K562 (cell line): Measurements from ENCODE around the gene ZNF26. TPM values are rescaled to one million over a fixed set of nuclear protein-coding genes. Genes with fewer than 3 reads are reported as not detected.
A peak's percentile ranks its signal among the peaks of the same experiment; 100 is the strongest.

ENCODE experiments used
- HDAC1 ChIP-seq, 2 experiments: fragments of 450-650 bp; IDR thresholded peaks; 2 replicates each; pipeline ENCODE4 v1.6.1; 2016 to 2017; ENCODE audit warnings: inconsistent platforms in 1 of 2, mild to moderate bottlenecking in 1 of 2, moderate library complexity in 1 of 2
- KLF16 ChIP-seq: IDR thresholded peaks from 2 replicates; pipeline ENCODE4 v1.6.1; 2016; ENCODE audit warnings: antibody characterized with exemption
- MTA3 ChIP-seq: fragments of 450-650 bp; formaldehyde crosslinking; IDR thresholded peaks from 2 replicates; pipeline ENCODE4 v1.6.1; 2017; ENCODE audit warnings: mild to moderate bottlenecking, borderline replicate concordance
- MYC ChIP-seq, 2 experiments: fragments of 250-450 bp in 1 of 2; sonication (Bioruptor Pico) in 1 of 2; IDR thresholded peaks; 2 replicates each; pipeline versions ENCODE4 v1.5.1 to v1.6.1; 2012 to 2021; ENCODE audit warnings: low read depth in 2 of 2, borderline replicate concordance in 1 of 2, improper control_type of control experiment in 1 of 2, low read length in 1 of 2, mild to moderate bottlenecking in 1 of 2, moderate library complexity in 1 of 2
- TEAD1 ChIP-seq, 2 experiments: fragments of 450-650 bp in 1 of 2; sonication (generic) in 1 of 2; formaldehyde crosslinking; IDR thresholded peaks; 2 replicates each; pipeline versions ENCODE4 v1.4.0 to v1.8.0; 2020 to 2022; ENCODE audit warnings: mild to moderate bottlenecking in 2 of 2, missing genetic modification reagents in 1 of 2
- polyA plus RNA-seq, 8 experiments: library from polyadenylated mRNA; depleted of rRNA in 4 of 8; stranded (reverse) in 5 of 8; unstranded in 3 of 8; fragments of >200 nt; fragmentation: Nextera tagmentation in 2 of 8; fragmentation: Illumina TruSeq in 1 of 8; extraction: Ambion mirVana in 2 of 8; extraction: Trizol in 1 of 8; gene quantifications; 2 replicates each; pipeline versions ENCODE4 v1.2.1 to v1.2.3, GENCODE V29; 2011 to 2014; ENCODE audit warnings: inconsistent platforms in 1 of 8, missing spikeins in 1 of 8
- total RNA-seq, 7 experiments: library from RNA; depleted of rRNA in 6 of 7; stranded (reverse); fragments of >200 nt in 6 of 7; fragmentation: Illumina TruSeq in 2 of 7; extraction: Trizol in 2 of 7; gene quantifications; 2 replicates each; pipeline versions ENCODE4 v1.2.1 to v1.2.3, GENCODE V29; 2011 to 2021; ENCODE audit warnings: low replicate concordance in 1 of 7
- TF ChIP-seq, protein P1 (sequence below): fragments of 250-450 bp; sonication (Bioruptor Pico); IDR thresholded peaks from 2 replicates; pipeline ENCODE4 v1.5.0; 2021; ENCODE audit warnings: mild to moderate bottlenecking, moderate library complexity

Gene ZNF26
- total and polyA plus RNA-seq, 9 of the 15 experiments (the other 6 are each of a cell fraction or from before 2014, with no cell fraction given) = 1.2 to 14.1 (median 8.0) TPM

DNA sequence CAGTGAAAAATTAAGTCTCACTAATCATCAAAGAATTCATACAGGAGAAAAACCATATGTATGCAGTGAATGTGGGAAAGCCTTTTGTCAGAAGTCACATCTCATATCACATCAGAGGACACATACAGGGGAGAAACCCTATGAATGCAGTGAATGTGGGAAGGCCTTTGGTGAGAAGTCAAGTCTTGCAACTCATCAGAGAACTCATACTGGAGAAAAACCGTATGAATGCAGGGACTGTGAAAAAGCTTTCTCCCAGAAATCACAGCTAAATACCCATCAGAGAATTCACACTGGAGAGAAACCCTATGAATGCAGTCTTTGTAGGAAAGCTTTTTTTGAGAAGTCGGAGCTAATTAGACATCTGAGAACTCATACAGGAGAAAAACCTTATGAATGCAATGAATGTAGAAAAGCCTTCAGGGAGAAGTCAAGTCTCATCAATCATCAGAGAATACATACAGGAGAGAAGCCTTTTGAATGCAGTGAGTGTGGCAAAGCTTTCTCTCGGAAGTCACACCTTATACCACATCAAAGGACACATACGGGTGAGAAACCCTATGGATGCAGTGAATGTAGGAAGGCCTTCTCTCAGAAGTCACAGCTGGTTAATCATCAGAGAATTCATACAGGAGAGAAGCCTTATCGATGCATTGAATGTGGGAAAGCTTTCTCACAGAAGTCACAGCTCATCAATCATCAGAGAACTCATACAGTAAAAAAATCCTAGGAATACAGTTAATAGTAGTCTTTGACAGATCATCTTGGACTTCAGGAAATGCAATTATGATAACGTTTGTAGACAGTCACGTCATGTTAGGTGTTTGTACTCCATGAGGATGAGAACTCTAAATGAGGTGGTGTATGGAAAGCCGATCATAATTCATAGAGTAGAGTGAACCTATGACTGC is 72.3 kb downstream of the ZNF26 start (continued):
- TF ChIP-seq MYC (IDR thresholded peaks at IDR 0.05; ENCODE audit: low read depth, low read length) (no peak), MYC (CRISPR knock-in tag; IDR thresholded peaks at IDR 0.05; ENCODE audit: borderline replicate concordance, low read depth) (no peak), KLF16 (0 out of 2 replicates have a peak, but pooled peaks have one; percentile 3), TEAD1 (CRISPR knock-in tag; IDR thresholded peaks at IDR 0.05) (no peak), MTA3 (0 out of 2 replicates have a peak, but pooled peaks have one; percentile 33), HDAC1 (IDR thresholded peaks at IDR 0.05) (no peak)
- TF ChIP-seq, protein P1, sequence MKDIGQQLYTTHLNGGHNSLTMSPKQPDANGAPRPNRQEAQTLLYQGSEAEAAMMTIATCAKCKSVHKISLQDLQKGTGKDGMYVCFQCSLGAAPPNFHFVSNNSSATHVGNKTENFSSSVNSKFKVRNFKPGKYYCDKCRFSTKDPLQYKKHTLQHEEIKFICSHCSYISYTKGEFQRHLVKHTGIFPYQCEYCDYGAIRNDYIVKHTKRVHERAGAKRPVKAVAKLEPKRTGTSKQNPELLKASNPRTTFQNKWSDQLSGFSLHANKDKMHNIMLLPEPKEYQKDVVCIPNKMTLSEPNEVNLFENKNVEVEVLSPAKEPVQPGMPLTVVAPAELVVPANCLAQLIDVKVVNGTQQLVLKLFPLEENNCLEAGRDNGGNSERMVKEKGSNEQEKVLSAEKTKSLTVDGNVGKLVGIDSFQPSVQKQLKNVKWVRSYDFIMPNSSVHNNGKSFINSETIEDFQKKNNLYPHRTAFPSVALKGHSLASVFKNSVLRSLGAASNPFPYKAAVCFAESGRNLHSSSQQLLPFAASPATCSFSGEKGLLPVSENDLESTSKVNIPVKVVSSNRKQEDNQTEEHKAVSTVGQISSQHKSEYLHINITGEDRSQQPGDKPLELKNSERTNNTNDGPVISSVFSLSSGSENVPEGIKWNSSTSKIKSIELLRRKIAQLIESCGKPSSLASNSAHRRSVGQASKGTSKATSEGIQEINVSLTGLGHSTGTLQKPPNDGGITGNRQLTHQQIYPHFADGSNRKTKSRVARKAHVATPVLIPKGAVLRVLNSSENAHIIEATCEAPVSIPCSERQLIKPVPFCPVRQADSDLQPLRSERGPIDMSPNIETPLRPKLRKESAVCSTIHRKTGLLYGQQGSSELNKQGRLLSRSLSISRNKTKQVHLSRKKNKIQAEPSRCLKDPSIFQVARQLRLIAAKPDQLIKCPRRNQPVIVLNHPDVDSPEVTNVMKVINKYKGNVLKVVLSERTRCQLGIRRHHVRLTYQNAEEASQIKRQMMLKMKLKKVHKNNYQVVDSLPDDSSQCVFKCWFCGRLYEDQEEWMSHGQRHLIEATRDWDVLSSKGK (CRISPR knock-in tag) = no peak
